GM18517 (cell line): Measurements from ENCODE around the gene LDHD.
"Not testable (repeated sequence)": the region's sequence is repeated elsewhere in the genome, so short reads cannot be mapped to it uniquely, and the experiment has no call there.

Experiments
- ATAC-seq: cut with Tn5 transposase; IDR thresholded peaks from one replicate; pipeline ENCODE4 v1.9.1; 2021; ENCODE audit warnings: mild to moderate bottlenecking, moderate library complexity; ENCODE audit not compliant: unreplicated experiment

The LDHD gene

DNA sequence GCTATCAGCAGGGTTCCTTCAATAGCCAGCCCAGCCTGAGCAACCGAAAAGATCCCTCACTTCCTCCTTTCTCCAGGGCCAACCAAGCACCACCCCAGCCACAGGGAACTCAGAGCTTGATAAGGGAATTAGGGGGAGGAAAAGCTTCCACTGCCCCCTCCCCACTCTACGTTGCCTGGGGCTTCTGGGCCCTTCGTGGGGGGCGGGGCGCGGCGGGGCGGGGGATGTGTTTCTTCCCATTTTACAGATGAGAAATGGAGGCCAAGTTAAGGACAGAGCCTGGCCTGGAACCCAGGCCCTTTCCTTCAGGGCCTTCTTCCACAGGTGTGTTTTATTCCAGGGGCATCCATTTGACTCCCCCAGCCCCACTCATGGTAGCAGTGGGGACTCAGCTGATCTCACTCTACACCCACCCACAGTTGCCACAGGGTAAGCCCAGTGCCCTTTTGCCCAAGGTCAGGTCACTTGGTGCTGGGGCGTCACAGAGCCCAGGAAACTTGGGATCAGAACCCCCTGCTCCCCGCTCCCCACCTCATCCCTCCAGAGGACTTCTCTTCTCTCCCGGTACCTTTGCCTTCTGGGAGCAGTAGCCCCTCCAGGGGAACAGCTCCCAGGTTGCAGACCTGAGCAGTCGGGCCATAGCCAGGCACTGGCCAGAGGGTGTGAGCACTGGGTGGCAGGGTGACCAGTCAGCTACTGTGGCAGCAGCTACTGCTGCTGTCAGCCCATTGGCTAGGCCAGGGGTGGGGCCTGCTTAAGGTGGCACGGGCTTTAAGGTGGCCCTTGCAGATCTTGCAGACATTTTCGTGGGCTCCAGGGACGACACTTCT lies at the start of gene LDHD:
TSS of gene LDHD (minus strand) at position 700 of the 830 bp plus-strand sequence. CDS start at position 640, 60 bp downstream.
- no peak for ATAC-seq

GRCh38 chr16:75160386-75160785 lies 43.8 kb upstream of the LDHD start:
- no peak for ATAC-seq

GRCh38 chr16:75152635-75153034 lies 36.1 kb upstream of the LDHD start:
- ATAC-seq = no peak

DNA sequence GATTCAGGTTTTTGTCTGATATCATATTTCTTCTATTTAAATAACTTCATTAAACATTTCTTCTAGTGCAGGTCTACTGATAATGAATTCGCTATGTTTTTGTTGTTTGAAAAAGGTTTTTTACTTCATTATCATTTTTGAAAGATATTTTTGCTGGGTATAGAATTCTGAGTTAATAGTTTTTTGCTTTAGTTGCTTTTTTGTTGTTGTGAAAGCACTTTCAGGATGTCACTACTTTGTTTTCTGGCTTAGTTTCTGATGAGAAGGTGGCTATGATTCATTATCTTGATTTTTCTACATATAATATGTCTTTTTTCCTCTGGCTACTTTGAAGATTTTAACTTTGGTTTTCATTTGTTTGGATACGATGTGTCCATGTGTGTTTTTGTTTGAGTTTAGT lies 35.2 kb upstream of the LDHD start:
- ATAC-seq = no peak

DNA sequence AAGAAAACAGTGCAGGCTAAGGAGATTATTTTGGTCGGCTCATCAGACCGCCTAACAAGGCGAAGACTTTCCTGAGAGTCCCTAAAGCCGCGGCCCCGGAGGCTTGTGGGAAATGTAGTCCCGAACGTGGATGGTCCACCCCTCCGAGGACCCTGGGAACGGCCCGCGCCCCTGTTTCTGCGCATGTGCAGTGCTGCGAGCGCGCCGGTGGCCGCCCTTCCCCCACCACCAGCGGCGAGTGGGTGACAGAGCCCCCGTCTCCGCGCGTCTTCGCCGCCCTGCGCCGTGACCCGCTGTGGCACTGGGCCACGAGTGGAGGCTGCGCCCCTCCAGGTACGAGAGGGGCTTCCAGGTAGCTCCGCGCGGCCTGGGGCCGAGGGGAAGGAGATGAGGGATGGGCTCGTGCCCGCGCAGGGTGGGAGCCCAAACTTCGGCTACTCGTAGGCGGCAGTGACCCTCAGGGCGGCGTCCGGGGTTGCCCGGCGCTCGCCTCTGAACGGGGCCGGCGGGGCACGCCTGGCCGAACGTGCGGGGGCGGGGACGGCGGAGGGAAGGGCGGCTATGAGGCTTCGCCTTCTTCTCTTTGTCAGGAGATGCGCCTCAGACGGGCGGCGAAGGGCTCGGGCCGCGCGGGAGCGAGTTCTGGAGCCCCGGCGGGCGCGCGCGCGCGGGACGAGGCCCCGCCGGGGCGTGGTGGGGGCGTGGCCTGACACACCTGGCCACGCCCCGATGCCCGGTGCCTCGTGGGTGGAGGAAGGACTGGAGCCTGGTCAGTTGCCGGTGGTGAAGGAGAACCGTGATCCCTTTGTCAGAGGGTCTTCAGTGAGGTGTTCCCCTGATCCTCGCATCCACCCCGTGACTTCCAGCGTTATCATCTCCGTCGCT lies 32.0 kb upstream of the LDHD start, which contains the start of gene ZFP1:
TSS of gene ZFP1 (plus strand) at position 214 of the 885 bp plus-strand sequence. CDS start 4,428 bp downstream, outside the sequence.
- peak; percentile 83 for ATAC-seq

GRCh38 chr16:75147968-75148310 lies 31.4 kb upstream of the LDHD start:
- ATAC-seq = no peak

- no peak for ATAC-seq
Measured at GRCh38 chr16:75143941-75144340, 27.4 kb upstream of the LDHD start.

DNA sequence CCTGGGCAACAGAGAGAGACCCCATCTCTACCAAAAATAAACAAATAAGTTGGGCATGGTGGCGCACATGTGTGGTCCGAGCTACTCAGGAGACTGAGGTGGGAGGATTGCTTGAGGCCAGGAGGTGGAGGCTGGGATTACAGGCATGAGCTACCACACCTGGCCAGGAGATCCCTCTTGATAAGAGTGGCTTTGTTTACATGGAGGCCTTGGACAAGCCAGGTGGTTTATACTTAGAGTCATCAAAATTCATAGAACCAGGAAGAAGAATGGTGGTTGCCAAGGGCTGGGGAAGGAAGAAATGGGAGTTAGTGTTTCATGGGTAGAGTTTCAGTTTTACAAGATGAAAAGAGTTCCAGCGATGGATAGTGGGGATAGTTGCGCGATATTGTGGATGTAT lies 22.9 kb upstream of the LDHD start:
- no peak for ATAC-seq

DNA sequence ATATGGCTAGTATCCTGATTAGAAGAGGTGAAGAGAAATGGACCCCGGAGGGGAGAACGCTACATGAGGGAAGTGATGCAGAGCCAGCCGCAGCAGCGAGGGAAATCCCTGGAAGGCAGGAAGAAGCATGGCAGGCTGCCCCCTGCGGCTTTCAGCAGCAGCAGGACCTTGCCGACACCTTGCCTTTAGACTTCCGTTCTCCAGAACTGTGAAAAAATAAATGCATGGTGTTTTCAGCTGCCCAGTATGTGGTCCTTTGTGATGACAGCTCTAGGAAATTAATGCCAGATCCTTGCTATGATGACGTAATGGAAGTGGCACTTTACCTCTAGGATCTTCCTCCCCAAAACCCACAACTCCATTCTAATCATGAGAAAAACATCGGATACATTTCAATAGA lies 22.1 kb upstream of the LDHD start:
- ATAC-seq = no peak

DNA sequence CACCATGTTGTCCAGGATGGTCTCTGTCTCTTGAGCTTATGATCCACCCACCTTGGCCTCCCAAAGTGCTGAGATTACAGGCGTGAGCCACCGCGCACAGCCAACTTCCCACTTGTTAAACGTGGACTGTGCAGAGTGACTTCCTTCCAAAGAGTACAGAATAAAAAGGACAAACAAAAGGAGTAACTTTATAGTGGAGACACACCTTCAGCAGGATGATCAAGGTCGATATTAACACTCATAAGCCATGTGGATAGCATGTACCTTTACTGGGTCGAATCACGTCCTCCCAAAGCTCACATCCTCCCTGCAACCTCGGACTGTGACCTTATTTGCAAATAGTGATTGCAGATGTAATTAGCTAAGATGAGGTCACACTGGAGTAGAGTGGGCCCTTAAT lies 21.7 kb upstream of the LDHD start:
- ATAC-seq = no peak

GRCh38 chr16:75131081-75131480 lies 14.5 kb upstream of the LDHD start:
- ATAC-seq = no peak

GRCh38 chr16:75130150-75130771 lies 13.7 kb upstream of the LDHD start:
- ATAC-seq = no peak

DNA sequence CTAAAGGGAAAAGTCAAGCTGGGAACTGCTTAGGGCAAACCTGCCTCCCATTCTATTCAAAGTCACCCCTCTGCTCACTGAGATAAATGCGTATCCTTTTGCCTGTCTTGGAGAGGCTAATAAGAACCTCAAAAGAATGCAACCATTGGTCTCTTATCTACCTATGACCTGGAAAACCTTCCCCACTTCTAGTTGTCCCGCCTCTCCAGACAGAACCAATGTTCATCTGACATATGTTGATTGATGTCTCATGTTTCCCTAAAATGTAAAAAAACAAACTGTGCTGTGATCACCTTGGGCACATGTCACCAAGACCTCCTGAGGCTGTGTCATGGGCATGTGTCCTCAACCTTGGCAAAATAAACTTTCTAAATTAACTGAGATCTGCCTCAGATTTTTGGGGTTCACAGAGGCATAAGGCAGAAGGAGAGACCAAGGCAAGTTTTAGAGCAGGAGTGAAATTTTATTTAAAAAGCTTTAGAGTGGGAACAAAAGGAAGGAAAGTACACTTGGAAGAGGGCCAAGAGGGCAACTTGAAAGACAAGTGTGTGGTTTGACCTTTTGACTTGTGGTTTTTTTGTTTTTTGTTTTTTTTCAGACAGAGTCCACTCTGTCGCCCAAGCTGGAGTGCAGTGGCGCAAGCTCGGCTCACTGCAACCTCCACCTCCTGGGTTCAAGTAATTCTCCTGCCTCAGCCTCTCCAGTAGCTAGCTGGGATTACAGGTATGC lies 13.0 kb upstream of the LDHD start:
- ATAC-seq = not testable (repeated sequence)

- ATAC-seq = no peak
Measured at GRCh38 chr16:75127713-75128415, 11.3 kb upstream of the LDHD start.

DNA sequence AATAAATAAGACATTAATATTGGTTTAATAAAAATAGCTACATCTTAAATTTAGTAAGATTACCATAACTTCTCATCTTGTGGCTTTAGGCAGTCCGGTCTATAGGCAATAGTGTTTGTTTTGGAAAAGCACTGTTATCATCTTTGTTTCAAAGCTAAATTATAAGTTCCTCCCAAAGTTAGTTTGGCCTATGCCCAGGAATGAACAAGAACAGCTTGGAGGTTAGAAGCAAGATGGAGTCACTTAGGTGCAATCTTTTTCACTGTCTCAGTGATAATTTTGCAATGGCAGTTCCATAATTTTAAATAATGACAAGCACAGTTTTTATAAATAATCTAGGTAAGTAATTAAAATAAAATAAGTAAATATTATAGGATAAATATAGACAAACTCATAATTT lies 6.0 kb upstream of the LDHD start:
- no peak for ATAC-seq

DNA sequence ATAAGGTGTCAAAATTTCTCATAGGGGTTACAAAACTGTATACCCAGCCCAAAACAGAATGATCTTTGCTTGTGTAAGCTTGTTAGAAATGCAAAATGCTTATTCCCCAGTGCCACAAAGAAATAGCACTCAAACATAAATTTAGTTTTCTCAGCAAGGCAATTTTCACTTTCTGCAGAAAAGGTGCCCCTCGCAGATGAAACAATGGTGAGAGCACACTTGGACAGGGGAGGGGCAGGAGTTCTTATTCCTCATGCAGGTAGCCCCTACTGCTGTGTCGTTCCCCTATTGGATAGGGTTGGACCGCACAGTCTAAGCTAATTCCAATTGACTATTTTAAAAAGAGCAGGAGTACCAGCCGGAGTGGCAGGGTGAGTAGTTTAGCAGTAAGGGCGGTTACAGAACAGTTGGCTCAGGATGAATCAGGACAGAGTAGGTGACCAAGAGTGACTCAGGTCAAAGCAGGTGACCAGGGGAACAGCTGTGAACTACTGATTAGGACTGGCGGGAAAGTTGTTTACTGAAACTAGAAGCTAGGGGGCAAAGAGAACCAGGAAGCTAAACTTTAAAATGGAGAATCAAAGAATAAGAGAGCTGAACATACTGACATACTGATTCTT lies 5.5 kb upstream of the LDHD start:
- no peak for ATAC-seq

DNA sequence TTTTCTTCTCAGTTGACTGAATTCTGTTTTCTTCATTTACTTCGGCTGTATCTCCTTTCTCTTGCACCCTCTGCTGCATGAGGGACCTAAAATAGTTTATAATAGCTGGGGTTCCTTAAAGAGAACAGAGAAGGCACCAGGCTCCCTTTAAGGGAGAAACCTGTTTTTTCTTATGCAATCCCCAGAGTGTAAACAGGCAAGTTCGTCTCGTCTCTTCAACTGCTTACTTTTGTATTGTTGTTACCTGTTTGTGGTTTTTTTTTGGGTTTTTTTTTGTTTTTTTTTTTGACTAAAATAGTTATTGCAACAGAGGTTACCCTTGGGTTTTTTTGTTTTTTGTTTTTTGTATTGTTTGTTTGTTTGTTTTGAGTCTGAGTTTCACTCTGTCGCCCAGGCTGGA lies 3.7 kb upstream of the LDHD start:
- ATAC-seq = no peak

- no peak for ATAC-seq
Measured at GRCh38 chr16:75118943-75119539, 2.5 kb upstream of the LDHD start.

GRCh38 chr16:75116911-75117245 lies 298 bp upstream of the LDHD start:
- ATAC-seq = no peak
